A549 treated with AZD2906 at 1 μM for 4 hours (cell line): ENCODE results near the gene RAB3IL1. TPM values are rescaled to one million over a fixed set of nuclear protein-coding genes. Genes with fewer than 3 reads are reported as not detected.

ENCODE experiments used
- total RNA-seq: library from RNA; stranded (reverse); fragments of 200-300 nt; extraction: Qiagen RNA extraction; gene quantifications from 5 replicates; pipeline ENCODE4 v1.2.3, GENCODE V29; 2022

The RAB3IL1 gene
- total RNA-seq: 17.9 to 26.3 TPM (median 22.5 TPM) in 5 replicates

GRCh38 chr11:61917334-61918109 lies at the start of gene RAB3IL1:
TSS of gene RAB3IL1 (minus strand) at chr11:61917566. CDS start at chr11:61917367, 199 bp downstream.

GRCh38 chr11:61950035-61950547 lies 32.7 kb upstream of the RAB3IL1 start, which contains the start of gene BEST1:
TSS of gene BEST1 (plus strand) at chr11:61950351. CDS start at chr11:61951807, 1,456 bp downstream.

GRCh38 chr11:61891331-61892084 lies 25.9 kb downstream of the RAB3IL1 start, which contains the start of gene FADS3:
TSS of gene FADS3 (minus strand) at chr11:61891545. CDS start at chr11:61891381, 164 bp downstream.

Other genes starting within 250 kb of the RAB3IL1 start
- gene DAGLA, start 237.2 kb downstream of the RAB3IL1 start, total RNA-seq: 5.2 to 8.3 TPM (median 7.4 TPM) in 5 replicates
- 15.2 to 19.2 TPM (median 18.1 TPM) in 5 replicates for gene MYRF, start 164.9 kb downstream of the RAB3IL1 start, total RNA-seq
- 211 to 237 TPM (median 223 TPM) in 5 replicates for gene TMEM258, start 125.0 kb downstream of the RAB3IL1 start, total RNA-seq
- gene FEN1, start 124.7 kb downstream of the RAB3IL1 start, total RNA-seq: 88.3 to 102 TPM (median 93.5 TPM) in 5 replicates
- 190 to 240 TPM (median 225 TPM) in 5 replicates for gene FADS1, start 100.6 kb downstream of the RAB3IL1 start, total RNA-seq
- 378 to 446 TPM (median 411 TPM) in 5 replicates for gene FADS2, start 89.3 kb downstream of the RAB3IL1 start, total RNA-seq
- 57.6 to 92.9 TPM (median 87.8 TPM) in 5 replicates for gene FADS3, start 26.0 kb downstream of the RAB3IL1 start, total RNA-seq
- gene BEST1, start 32.8 kb upstream of the RAB3IL1 start, total RNA-seq: 2.0 to 4.6 TPM (median 3.9 TPM) in 5 replicates
- gene FTH1, start 50.1 kb upstream of the RAB3IL1 start, total RNA-seq: 9,641 to 22,049 TPM (median 20,385 TPM) in 5 replicates
- 44.5 to 52.0 TPM (median 50.4 TPM) in 5 replicates for gene INCENP, start 206.4 kb upstream of the RAB3IL1 start, total RNA-seq